Fibroblast of lung (primary cell): Measurements from ENCODE around the gene PIP4P1. TPM values are rescaled to one million over a fixed set of nuclear protein-coding genes. Genes with fewer than 3 reads are reported as not detected.
A peak's percentile ranks its signal among the peaks of the same experiment; 100 is the strongest.

Experiments
- DNase-seq, 2 donors: peaks; one replicate each; pipeline versions ENCODE4 v3.0.0 to v3.0.0-alpha.2; 2010; ENCODE audit warnings: low read depth in 2 of 2
- H2AFZ ChIP-seq: 2 replicates; pipeline ENCODE4 v1.5.1; 2012; ENCODE audit warnings: low read length, control low read depth, inconsistent platforms
- H3K27ac ChIP-seq: 2 replicates; pipeline ENCODE4 v1.5.1; 2011; ENCODE audit warnings: low read length, control low read depth; ENCODE audit not compliant: insufficient read depth
- H3K27me3 ChIP-seq: 2 replicates; pipeline ENCODE4 v1.5.1; 2011; ENCODE audit warnings: mild to moderate bottlenecking, low read length; ENCODE audit not compliant: control insufficient read depth, insufficient read depth
- H3K36me3 ChIP-seq: 2 replicates; pipeline ENCODE4 v1.5.1; 2011; ENCODE audit warnings: low read length; ENCODE audit not compliant: control insufficient read depth, insufficient read depth
- H3K4me1 ChIP-seq: 2 replicates; pipeline ENCODE4 v1.5.1; 2011; ENCODE audit warnings: low read length; ENCODE audit not compliant: control insufficient read depth, insufficient read depth; ENCODE audit errors: extremely low read depth
- H3K4me2 ChIP-seq: 2 replicates; pipeline ENCODE4 v1.5.1; 2011; ENCODE audit warnings: low read length, control low read depth; ENCODE audit not compliant: insufficient read depth; ENCODE audit errors: extremely low read depth
- H3K4me3 ChIP-seq, 4 experiments: fragments of 200-600 bp in 1 of 4; sonication (generic) in 1 of 4; replicated peaks in 1 of 4; 2 replicates each; pipeline ENCODE4 v1.5.1; 2011 to 2016; ENCODE audit warnings: low read length in 4 of 4, low read depth in 3 of 4, mild to moderate bottlenecking in 3 of 4, control low read depth in 2 of 4, inconsistent platforms in 1 of 4, mixed read lengths in 1 of 4; ENCODE audit not compliant: insufficient read depth in 1 of 4; ENCODE audit errors: control extremely low read depth in 1 of 4
- H3K79me2 ChIP-seq: 2 replicates; pipeline ENCODE4 v1.5.1; 2012; ENCODE audit warnings: mild to moderate bottlenecking, low read length, inconsistent platforms; ENCODE audit not compliant: control insufficient read depth, insufficient read depth
- H3K9ac ChIP-seq: 2 replicates; pipeline ENCODE4 v1.5.1; 2011; ENCODE audit warnings: mild to moderate bottlenecking, low read length, control low read depth; ENCODE audit not compliant: insufficient read depth
- H3K9me3 ChIP-seq: 2 replicates; pipeline ENCODE4 v1.5.1; 2012; ENCODE audit warnings: low read depth, low read length; ENCODE audit not compliant: control insufficient read depth, insufficient read depth
- H4K20me1 ChIP-seq: 2 replicates; pipeline ENCODE4 v1.5.1; 2011; ENCODE audit warnings: low read length; ENCODE audit not compliant: control insufficient read depth, insufficient read depth; ENCODE audit errors: extremely low read depth
- EZH2 ChIP-seq: IDR thresholded peaks from 2 replicates; pipeline ENCODE4 v1.5.1; 2012; ENCODE audit warnings: low read length, control low read depth, mild to moderate bottlenecking; ENCODE audit errors: missing control alignments
- polyA plus RNA-seq, 2 donors: library from polyadenylated mRNA; depleted of rRNA in 1 of 2; stranded (reverse) in 1 of 2; unstranded in 1 of 2; fragments of >200 nt; gene quantifications; 2 replicates each; pipeline ENCODE4 v1.2.1, GENCODE V29; 2011 to 2012; ENCODE audit warnings: missing spikeins in 1 of 2
- total RNA-seq: library from RNA; depleted of rRNA; stranded (reverse); fragments of >200 nt; gene quantifications from 2 replicates; pipeline ENCODE4 v1.2.1, GENCODE V29; 2014
- TF ChIP-seq, protein P1 (sequence below), 2 donors: IDR thresholded peaks in 1 of 2; conservative IDR thresholded peaks in 1 of 2; 1 replicate in 1 of 2; 2 replicates in 1 of 2; pipeline ENCODE4 v1.5.1; 2011 to 2012; ENCODE audit warnings: low read length in 2 of 2, control low read depth in 1 of 2, inconsistent platforms in 1 of 2, low read depth in 1 of 2, mild to moderate bottlenecking in 1 of 2

Gene PIP4P1
- total and polyA plus RNA-seq, 2 donors (not counting 1 experiment from before 2014, with no cell fraction given), result 30.9 to 34.9 TPM

DNA sequence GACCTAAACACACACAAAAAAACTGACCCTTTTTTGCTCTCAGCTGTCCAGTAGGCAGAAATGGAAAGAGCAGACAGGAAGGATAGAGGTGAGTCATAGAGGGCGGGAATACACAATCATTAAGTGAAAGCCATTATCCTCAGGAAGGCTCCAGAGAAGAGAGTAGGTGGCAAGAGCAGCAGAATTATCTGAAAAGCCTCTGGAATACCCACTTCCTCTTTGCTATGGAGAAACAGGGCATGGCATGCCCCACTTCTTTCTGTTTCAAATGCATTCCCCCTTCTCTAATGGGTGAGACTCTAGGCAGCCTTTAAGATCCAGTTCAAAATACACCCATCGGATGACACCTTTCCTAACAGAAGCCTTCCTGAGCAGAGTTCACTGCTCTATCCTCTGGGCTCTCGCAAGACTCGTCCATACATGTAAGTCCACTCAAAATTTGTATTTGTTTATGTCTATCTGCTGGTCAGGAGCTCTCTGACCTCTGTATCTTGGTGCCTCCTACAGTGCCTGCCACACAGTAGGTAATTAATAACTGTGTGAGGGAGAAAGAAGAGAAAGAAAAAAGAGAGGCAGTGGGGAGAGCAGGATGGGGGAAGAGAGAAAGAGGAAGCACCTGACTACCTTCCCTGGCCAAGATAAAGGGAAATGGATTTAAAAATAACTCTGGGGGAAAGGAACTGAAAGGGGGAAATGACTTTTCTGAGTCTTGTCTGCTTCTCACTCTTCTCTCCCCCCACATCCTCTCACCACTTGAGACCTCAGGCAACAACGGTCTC, 33.8 kb downstream of the PIP4P1 start:
- Histone ChIP-seq H3K4me2 (no peak overlapping the region), H3K4me1 (no peaks in the 10 kb centered on the region), H3K4me3 (no peak overlapping the region), H3K27me3 (no peaks in the 10 kb centered on the region), H3K9ac (no peak overlapping the region), H3K79me2 (no peaks in the 10 kb centered on the region), H3K27ac (no peak overlapping the region), H3K36me3 (no peaks in the 10 kb centered on the region), H2AFZ (peak overlapping the region; percentile 31), H4K20me1 (no peaks in the 10 kb centered on the region), H3K9me3 (no peaks in the 10 kb centered on the region)
- DNase-seq, result peak; percentile 43 to 71
- TF ChIP-seq, protein P1, sequence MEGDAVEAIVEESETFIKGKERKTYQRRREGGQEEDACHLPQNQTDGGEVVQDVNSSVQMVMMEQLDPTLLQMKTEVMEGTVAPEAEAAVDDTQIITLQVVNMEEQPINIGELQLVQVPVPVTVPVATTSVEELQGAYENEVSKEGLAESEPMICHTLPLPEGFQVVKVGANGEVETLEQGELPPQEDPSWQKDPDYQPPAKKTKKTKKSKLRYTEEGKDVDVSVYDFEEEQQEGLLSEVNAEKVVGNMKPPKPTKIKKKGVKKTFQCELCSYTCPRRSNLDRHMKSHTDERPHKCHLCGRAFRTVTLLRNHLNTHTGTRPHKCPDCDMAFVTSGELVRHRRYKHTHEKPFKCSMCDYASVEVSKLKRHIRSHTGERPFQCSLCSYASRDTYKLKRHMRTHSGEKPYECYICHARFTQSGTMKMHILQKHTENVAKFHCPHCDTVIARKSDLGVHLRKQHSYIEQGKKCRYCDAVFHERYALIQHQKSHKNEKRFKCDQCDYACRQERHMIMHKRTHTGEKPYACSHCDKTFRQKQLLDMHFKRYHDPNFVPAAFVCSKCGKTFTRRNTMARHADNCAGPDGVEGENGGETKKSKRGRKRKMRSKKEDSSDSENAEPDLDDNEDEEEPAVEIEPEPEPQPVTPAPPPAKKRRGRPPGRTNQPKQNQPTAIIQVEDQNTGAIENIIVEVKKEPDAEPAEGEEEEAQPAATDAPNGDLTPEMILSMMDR (conservative IDR thresholded peaks at IDR 0.05 in 1 of 2, IDR thresholded peaks at IDR 0.05 in 1 of 2; ENCODE audit: low read depth in 1 of 2, low read length in 2 of 2), result no peak
- TF ChIP-seq EZH2, result no peak

DNA sequence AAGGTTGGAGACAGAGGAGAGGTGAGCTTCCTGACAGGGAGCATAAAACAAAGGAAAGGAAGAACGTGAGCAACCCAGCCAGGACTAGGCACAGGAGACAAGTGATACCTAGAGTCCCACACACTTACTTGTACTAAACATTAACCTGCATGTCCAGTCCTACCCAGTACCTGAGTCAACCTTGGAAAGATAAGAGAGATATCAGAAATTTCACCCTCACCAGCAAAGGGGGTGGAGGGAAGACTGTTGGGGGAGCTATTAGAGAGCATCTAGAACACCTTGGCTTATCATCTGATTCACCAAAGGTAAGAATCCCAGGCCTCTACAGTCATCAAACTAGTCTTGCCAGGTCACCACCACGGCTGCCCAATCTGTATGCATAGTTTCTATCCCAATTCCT, 36.4 kb downstream of the PIP4P1 start:
- no peak overlapping the region for H3K9ac ChIP-seq
- no peaks in the 10 kb centered on the region for H3K27me3 ChIP-seq
- H2AFZ ChIP-seq, result no peak overlapping the region
- no peaks in the 10 kb centered on the region for H3K9me3 ChIP-seq
- H3K27ac ChIP-seq, result no peak overlapping the region
- H3K4me1 ChIP-seq, result no peaks in the 10 kb centered on the region
- H3K79me2 ChIP-seq, result no peaks in the 10 kb centered on the region
- no peak for DNase-seq
- no peak overlapping the region for H3K4me3 ChIP-seq
- TF ChIP-seq, protein P1 (conservative IDR thresholded peaks at IDR 0.05 in 1 of 2, IDR thresholded peaks at IDR 0.05 in 1 of 2; ENCODE audit: low read depth in 1 of 2, low read length in 2 of 2), result no peak
- H3K36me3 ChIP-seq, result no peaks in the 10 kb centered on the region
- H3K4me2 ChIP-seq, result no peak overlapping the region
- H4K20me1 ChIP-seq, result no peaks in the 10 kb centered on the region

DNA sequence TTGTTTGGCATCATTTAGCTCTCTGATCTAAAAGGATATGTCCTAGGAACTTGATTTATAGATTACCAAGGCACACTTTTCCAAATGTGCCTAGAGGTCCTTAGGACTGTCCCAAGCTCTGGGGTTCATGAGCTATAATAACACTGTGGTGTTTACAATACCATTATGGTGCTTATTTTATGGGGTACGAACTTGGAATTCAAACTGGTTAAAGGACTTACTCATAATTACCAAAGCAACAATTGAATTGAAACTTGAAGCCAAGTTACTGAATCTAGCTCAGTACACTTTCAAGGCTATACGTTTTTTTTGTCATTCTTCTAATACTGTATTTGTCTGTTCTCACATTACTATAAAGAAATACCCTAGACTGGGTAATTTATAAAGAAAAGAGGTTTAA, 38.3 kb downstream of the PIP4P1 start:
- H4K20me1 ChIP-seq, result no peaks in the 10 kb centered on the region
- TF ChIP-seq, protein P1 (conservative IDR thresholded peaks at IDR 0.05 in 1 of 2, IDR thresholded peaks at IDR 0.05 in 1 of 2; ENCODE audit: low read depth in 1 of 2, low read length in 2 of 2), result no peak
- TF ChIP-seq EZH2, result no peak
- H3K79me2 ChIP-seq, result no peaks in the 10 kb centered on the region
- H3K4me3 ChIP-seq, result no peak overlapping the region
- no peaks in the 10 kb centered on the region for H3K4me1 ChIP-seq
- H3K4me2 ChIP-seq, result no peak overlapping the region
- no peak for DNase-seq
- no peak overlapping the region for H2AFZ ChIP-seq
- no peak overlapping the region for H3K27ac ChIP-seq
- H3K27me3 ChIP-seq, result no peaks in the 10 kb centered on the region
- H3K9me3 ChIP-seq, result no peaks in the 10 kb centered on the region
- H3K36me3 ChIP-seq, result no peaks in the 10 kb centered on the region
- no peak overlapping the region for H3K9ac ChIP-seq
